Activated CD8-positive, alpha-beta T cell treated with anti-CD3 and anti-CD28 coated beads for 36 hours (primary cell): ENCODE results near the gene BMPER. TPM values are rescaled to one million over a fixed set of nuclear protein-coding genes. Genes with fewer than 3 reads are reported as not detected.

Source experiments
- ATAC-seq: fragments of 200-7000 bp; cut with Tn5 transposase; one replicate; pipeline ENCODE4 v1.10.0; 2021; ENCODE audit warnings: mild to moderate bottlenecking, moderate library complexity
- CTCF ChIA-PET: fragments of 350-600 bp; sonication (Branson Sonifier 250); formaldehyde crosslinking; loops from one replicate; lab custom pipeline; 2021; ENCODE audit warnings: antibody characterized with exemption; lab: Charles Lee
- POLR2A ChIA-PET: fragments of 350-600 bp; sonication (Branson Sonifier 250); formaldehyde crosslinking; loops from one replicate; lab custom pipeline; 2021; ENCODE audit warnings: antibody characterized with exemption; lab: Charles Lee
- DNase-seq: peaks from one replicate; pipeline ENCODE4 v3.0.0-alpha.2; 2020
- H3K27ac Mint-ChIP-seq: one replicate; pipeline ENCODE4 v1.8.0; 2021; ENCODE audit warnings: mild to moderate bottlenecking, mixed read lengths
- H3K27me3 Mint-ChIP-seq: one replicate; pipeline ENCODE4 v1.8.0; 2021; ENCODE audit warnings: mixed read lengths
- H3K36me3 Mint-ChIP-seq: one replicate; pipeline ENCODE4 v1.8.0; 2021; ENCODE audit warnings: low read depth, mixed read lengths
- H3K4me1 Mint-ChIP-seq: one replicate; pipeline ENCODE4 v1.8.0; 2021; ENCODE audit warnings: low read depth, mixed read lengths
- H3K4me3 Mint-ChIP-seq: one replicate; pipeline ENCODE4 v1.8.0; 2021; ENCODE audit warnings: mild to moderate bottlenecking, moderate library complexity, mixed read lengths
- H3K9me3 Mint-ChIP-seq: one replicate; pipeline ENCODE4 v1.8.0; 2021; ENCODE audit warnings: mixed read lengths
- CTCF ChIP-seq: fragments of 200-600 bp; IDR thresholded peaks from one replicate; pipeline ENCODE4 v1.8.0; 2022; ENCODE audit warnings: antibody characterized with exemption, mild to moderate bottlenecking
- intact Hi-C: fragments of 100-400 bp; cut with micrococcal nuclease; formaldehyde crosslinking; loops from one replicate; pipeline ENCODE4 v1.10.0; 2022
- total RNA-seq, 2 experiments: library from RNA; stranded (reverse); gene quantifications; one replicate each; pipeline ENCODE4 v1.2.3, GENCODE V29; 2021

The BMPER gene
- total RNA-seq, 2 experiments from 2014 or later = not detected

DNA sequence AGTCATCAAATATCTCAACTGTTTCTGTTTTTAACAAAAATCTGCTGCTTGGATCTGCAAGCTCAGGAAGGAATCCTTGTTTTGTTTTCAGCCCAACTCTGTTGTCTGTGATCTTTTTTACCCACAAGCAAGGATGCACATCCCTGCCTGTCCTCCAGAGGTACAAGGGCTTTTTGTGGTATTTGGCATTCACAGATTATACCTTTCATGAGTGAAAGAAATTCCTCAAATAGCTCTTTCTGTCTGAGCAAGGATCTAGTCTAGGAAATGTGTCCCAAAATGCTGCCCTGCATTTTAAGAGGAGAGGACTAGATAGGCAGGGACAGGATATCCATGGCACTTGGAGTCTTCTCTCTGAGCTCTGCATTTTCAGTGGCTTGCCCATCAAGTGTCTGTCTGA is 151.8 kb downstream of the BMPER start:
- DNase-seq (no peak), ATAC-seq (no peak)
- no peaks in the 10 kb centered on the region for H3K36me3 Mint-ChIP-seq
- H3K27ac Mint-ChIP-seq = no peak overlapping the region
- H3K4me1 Mint-ChIP-seq = no peaks in the 10 kb centered on the region
- H3K27me3 Mint-ChIP-seq = no peaks in the 10 kb centered on the region
- intact Hi-C loops = no loop called here
- no peak overlapping the region for H3K4me3 Mint-ChIP-seq
- POLR2A ChIA-PET = no interaction called here
- H3K9me3 Mint-ChIP-seq = no peaks in the 10 kb centered on the region
- CTCF ChIA-PET = no interaction called here
- TF ChIP-seq CTCF = no peak

DNA sequence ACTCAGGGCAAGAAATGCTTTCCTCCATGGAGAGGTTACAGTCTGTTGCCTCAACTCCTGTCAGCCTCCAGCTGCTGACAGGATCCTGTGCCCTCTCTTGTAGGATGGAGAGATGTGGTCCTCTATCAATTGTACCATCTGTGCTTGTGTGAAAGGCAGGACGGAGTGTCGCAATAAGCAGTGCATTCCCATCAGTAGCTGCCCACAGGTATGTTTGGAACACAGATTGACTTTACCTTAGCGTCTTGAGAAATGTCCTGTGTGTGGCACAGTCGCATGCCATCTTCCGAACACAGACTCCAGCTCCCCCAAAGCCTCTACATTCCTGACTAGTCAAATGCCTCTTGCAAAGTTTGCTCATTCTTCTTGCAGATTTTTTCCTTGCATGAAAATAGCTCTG is 152.6 kb downstream of the BMPER start:
- Mint-ChIP-seq H3K27ac (no peak overlapping the region), H3K27me3 (no peaks in the 10 kb centered on the region), H3K36me3 (no peaks in the 10 kb centered on the region), H3K4me3 (no peak overlapping the region), H3K4me1 (no peaks in the 10 kb centered on the region), H3K9me3 (no peaks in the 10 kb centered on the region)
- DNase-seq = no peak
- TF ChIP-seq CTCF = no peak
- intact Hi-C loops = no loop called here
- ChIA-PET POLR2A (no interaction called here), CTCF (interaction anchor here (1.1 kb wide), 1 partner anchor 9 kb away, joined by 4 read pairs; no protein-coding TSS in a partner anchor)
- ATAC-seq = no peak

GRCh38 chr7:34058801-34059135 is 153.4 kb downstream of the BMPER start:
- Mint-ChIP-seq H3K27me3 (no peaks in the 10 kb centered on the region), H3K4me1 (no peaks in the 10 kb centered on the region), H3K27ac (no peak overlapping the region), H3K36me3 (no peaks in the 10 kb centered on the region), H3K4me3 (no peak overlapping the region), H3K9me3 (no peaks in the 10 kb centered on the region)
- ATAC-seq (no peak), DNase-seq (no peak)
- POLR2A ChIA-PET = no interaction called here
- intact Hi-C loops = no loop called here
- TF ChIP-seq CTCF = no peak
- CTCF ChIA-PET = interaction anchor here (0.7 to 1.1 kb wide), 2 partner anchors 9 to 300 kb away, joined by 3 to 4 read pairs; no protein-coding TSS in a partner anchor

GRCh38 chr7:34059136-34059828 is 153.9 kb downstream of the BMPER start:
- no peak overlapping the region for H3K27ac Mint-ChIP-seq
- H3K36me3 Mint-ChIP-seq = no peaks in the 10 kb centered on the region
- H3K27me3 Mint-ChIP-seq = no peaks in the 10 kb centered on the region
- ATAC-seq (no peak), DNase-seq (no peak)
- ChIA-PET CTCF (interaction anchor here (0.7 to 1.1 kb wide), 2 partner anchors 8 to 301 kb away, joined by 3 to 4 read pairs; no protein-coding TSS in a partner anchor), POLR2A (no interaction called here)
- H3K4me3 Mint-ChIP-seq = no peak overlapping the region
- no peak for TF ChIP-seq CTCF
- H3K9me3 Mint-ChIP-seq = no peaks in the 10 kb centered on the region
- no peaks in the 10 kb centered on the region for H3K4me1 Mint-ChIP-seq
- intact Hi-C loops = no loop called here

GRCh38 chr7:34060196-34060947 is 155.0 kb downstream of the BMPER start:
- CTCF ChIA-PET = no interaction called here
- H3K27me3 Mint-ChIP-seq = no peaks in the 10 kb centered on the region
- intact Hi-C loops = no loop called here
- POLR2A ChIA-PET = no interaction called here
- H3K36me3 Mint-ChIP-seq = no peaks in the 10 kb centered on the region
- ATAC-seq (no peak), DNase-seq (no peak)
- H3K4me3 Mint-ChIP-seq = no peak overlapping the region
- no peaks in the 10 kb centered on the region for H3K9me3 Mint-ChIP-seq
- TF ChIP-seq CTCF = no peak
- no peak overlapping the region for H3K27ac Mint-ChIP-seq
- no peaks in the 10 kb centered on the region for H3K4me1 Mint-ChIP-seq
